Middle frontal gyrus (tissue), 1 donor: ENCODE measurements around the gene SNX1.
"Not testable (repeated sequence)": the region's sequence is repeated elsewhere in the genome, so short reads cannot be mapped to it uniquely, and the experiment has no call there.

ENCODE experiments used
- DNase-seq: peaks from one replicate; pipeline ENCODE4 v3.0.0-alpha.2; 2015; ENCODE audit warnings: low spot score; ENCODE audit errors: extremely low spot score

Gene SNX1

GRCh38 chr15:64095795-64096667 is at the start of gene SNX1:
SNX1 (plus strand) TSS chr15:64095982; CDS start chr15:64096014, 32 bp downstream.
- peak; percentile 89 for DNase-seq

GRCh38 chr15:64046421-64047153 is 49.2 kb upstream of the SNX1 start, which contains the start of gene DAPK2:
DAPK2 (minus strand) TSS chr15:64046485; CDS start chr15:64040261, 6,224 bp downstream.
- DNase-seq, result peak; percentile 39

GRCh38 chr15:64048781-64049460 is 46.9 kb upstream of the SNX1 start:
- DNase-seq, result no peak

- no peak for DNase-seq
Observed at GRCh38 chr15:64050281-64051092, 45.3 kb upstream of the SNX1 start.

- no peak for DNase-seq
Observed at GRCh38 chr15:64051093-64051402, 44.7 kb upstream of the SNX1 start.

- no peak for DNase-seq
Observed at GRCh38 chr15:64051407-64052259, 44.1 kb upstream of the SNX1 start.

GRCh38 chr15:64052925-64053491 is 42.8 kb upstream of the SNX1 start:
- no peak for DNase-seq

- not testable (repeated sequence) for DNase-seq
Observed at GRCh38 chr15:64053674-64054073, 42.1 kb upstream of the SNX1 start.

GRCh38 chr15:64058279-64058678 is 37.5 kb upstream of the SNX1 start:
- DNase-seq, result no peak

GRCh38 chr15:64059104-64059503 is 36.7 kb upstream of the SNX1 start:
- not testable (repeated sequence) for DNase-seq

GRCh38 chr15:64060716-64061115 is 35.1 kb upstream of the SNX1 start:
- no peak for DNase-seq

GRCh38 chr15:64066451-64066850 is 29.3 kb upstream of the SNX1 start:
- DNase-seq, result no peak

GRCh38 chr15:64067564-64068030 is 28.2 kb upstream of the SNX1 start:
- peak; percentile 42 for DNase-seq

- no peak for DNase-seq
Observed at GRCh38 chr15:64068133-64068532, 27.6 kb upstream of the SNX1 start.

- no peak for DNase-seq
Observed at GRCh38 chr15:64070106-64070505, 25.7 kb upstream of the SNX1 start.

GRCh38 chr15:64070965-64071851 is 24.6 kb upstream of the SNX1 start:
- peak; percentile 17 for DNase-seq

GRCh38 chr15:64071931-64072765 is 23.6 kb upstream of the SNX1 start:
- no peak for DNase-seq

GRCh38 chr15:64072812-64073211 is 23.0 kb upstream of the SNX1 start:
- DNase-seq, result no peak
